ENCODE results near the gene NACC2.
A peak's percentile ranks its signal among the peaks of the same experiment; 100 is the strongest.

The NACC2 gene

DNA sequence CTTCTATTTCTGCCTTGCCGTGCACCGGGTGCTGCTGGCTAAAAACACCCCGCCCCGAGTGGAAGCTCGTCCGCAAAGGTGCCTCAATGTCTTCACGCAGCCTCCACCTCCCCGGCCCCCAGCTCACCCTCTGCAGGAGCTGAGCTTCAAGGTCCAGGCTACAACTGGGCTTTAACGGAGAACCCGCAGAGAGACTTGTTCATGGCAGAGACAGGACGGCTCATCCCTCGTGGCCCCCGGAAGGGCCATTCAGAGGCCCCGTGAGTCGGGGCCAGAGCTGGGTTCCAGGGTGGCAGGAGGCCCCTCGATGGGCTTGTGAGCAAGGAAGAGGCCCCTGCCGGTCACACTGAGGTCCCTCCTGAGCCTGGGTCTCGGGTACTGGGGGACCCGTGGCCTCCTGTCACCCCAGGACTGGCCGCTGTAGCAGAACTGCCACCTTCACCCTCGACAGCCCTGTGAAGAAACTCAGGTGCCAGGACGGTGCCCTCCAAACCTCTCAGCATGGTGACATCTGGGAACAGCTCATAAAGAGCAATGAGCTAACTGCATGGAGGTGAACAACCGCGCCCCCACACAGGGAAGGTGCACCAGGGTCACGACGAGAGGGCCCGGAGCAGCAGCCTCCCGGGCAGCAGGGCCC is 75.9 kb downstream of the NACC2 start:
- peak overlapping the region; percentile 89 for H3K14ac ChIP-seq (ENCODE audit: low read length)
- H2BK12ac ChIP-seq (ENCODE audit: low read length): no peak overlapping the region
- no peak overlapping the region for H4K91ac ChIP-seq (ENCODE audit: low read depth, low read length, poor library complexity)

DNA sequence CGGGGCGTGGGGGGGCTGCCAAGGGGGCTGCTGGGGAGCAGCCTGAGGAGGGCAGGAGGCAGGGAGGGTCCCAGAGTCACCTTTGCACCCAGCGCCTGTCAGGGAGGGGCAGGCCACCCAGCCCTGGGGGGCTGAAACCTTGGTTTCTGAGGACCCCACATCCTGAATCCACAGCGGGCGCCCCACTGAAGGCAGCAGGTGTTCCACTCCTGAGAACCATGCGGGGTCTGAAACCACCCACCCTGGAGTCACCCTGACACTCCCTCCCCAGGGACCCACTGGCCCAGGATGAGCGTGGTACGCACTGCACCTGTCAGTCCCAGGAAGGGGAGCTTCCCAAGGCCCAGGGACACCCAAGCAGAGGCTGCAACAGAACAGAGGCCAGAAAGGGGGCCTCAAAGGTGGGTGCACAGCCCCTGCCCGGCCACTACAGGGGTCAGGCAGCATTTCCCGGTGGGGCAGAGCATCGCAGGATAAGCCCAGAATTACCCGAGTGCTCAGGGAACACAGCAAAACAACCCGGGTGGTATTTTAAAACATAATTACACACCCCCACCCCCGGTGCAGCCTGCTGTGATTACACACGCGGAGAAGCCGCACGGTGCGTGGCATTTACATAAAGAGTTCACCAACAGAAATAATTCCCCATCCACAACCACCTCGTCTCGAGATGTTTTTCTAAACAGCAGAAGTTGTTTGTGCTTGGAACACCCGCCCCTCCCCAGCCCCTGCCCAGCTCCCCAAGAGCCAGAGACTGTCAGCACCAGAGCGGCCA is 76.6 kb downstream of the NACC2 start:
- Histone ChIP-seq H3K27ac (replicated peaks; ENCODE audit: low read length) (no peak overlapping the region), H3K4ac (ENCODE audit: low read length) (no peak overlapping the region), H4K91ac (ENCODE audit: low read depth, low read length, poor library complexity) (no peak overlapping the region), H3K27me3 (ENCODE audit: control insufficient read depth in 3 of 3, insufficient read depth in 3 of 3, low read depth in 1 of 3, low read length in 3 of 3) (no peaks in the 10 kb centered on the region), H3K4me3 (ENCODE audit: low read length in 2 of 2) (no peak overlapping the region), H3K18ac (ENCODE audit: low read length) (peak overlapping the region; percentile 83), H3K23ac (ENCODE audit: low read depth, low read length, poor library complexity) (peak overlapping the region; percentile 80), H2AK5ac (ENCODE audit: low read depth, low read length) (peak overlapping the region; percentile 95), H3K9me3 (replicated peaks in 1 of 2; ENCODE audit: control insufficient read depth in 2 of 2, insufficient read depth in 1 of 2, low read depth in 1 of 2, low read length in 2 of 2) (peaks cover 4 to 7% of the 10 kb centered on the region in 2 donors), H3K4me1 (ENCODE audit: control insufficient read depth in 2 of 2, insufficient read depth in 1 of 2, low read depth in 1 of 2, low read length in 2 of 2) (peaks cover 5 to 16% of the 10 kb centered on the region in 2 donors), H3K14ac (ENCODE audit: low read length) (peak overlapping the region; percentile 56), H3K9ac (ENCODE audit: low read depth, low read length, poor library complexity) (no peak overlapping the region), H2AFZ (ENCODE audit: low read length) (no peak overlapping the region), H2BK12ac (ENCODE audit: low read length) (no peak overlapping the region), H3K36me3 (replicated peaks in 1 of 2; ENCODE audit: control insufficient read depth in 2 of 2, insufficient read depth in 2 of 2, low read length in 2 of 2) (no peaks in the 10 kb centered on the region), H3K79me1 (ENCODE audit: low read depth, low read length) (peaks cover 13% of the 10 kb centered on the region), H3K4me2 (ENCODE audit: insufficient read depth, low read length, poor library complexity, severe bottlenecking) (no peak overlapping the region), H2BK120ac (ENCODE audit: low read depth, low read length) (no peak overlapping the region), H2BK15ac (ENCODE audit: low read length) (peak overlapping the region; percentile 54), H4K8ac (ENCODE audit: low read depth, low read length) (no peak overlapping the region), H2BK5ac (ENCODE audit: low read length) (no peak overlapping the region)
- no CpG with 5 or more reads among the region's 23 CpGs for WGBS, 2 donors (ENCODE audit: extremely low coverage in 2 of 2, insufficient read length in 2 of 2, insufficient replicate concordance in 1 of 2)
- DNase-seq (ENCODE audit: low spot score): no peak

More for the DNA sequence above, 75.9 kb downstream of the NACC2 start:
- no peak for DNase-seq (ENCODE audit: low spot score)
- H3K23ac ChIP-seq (ENCODE audit: low read depth, low read length, poor library complexity): no peak overlapping the region
- no peak overlapping the region for H3K4me3 ChIP-seq (ENCODE audit: low read length in 2 of 2)
- H2AK5ac ChIP-seq (ENCODE audit: low read depth, low read length): peak overlapping the region; percentile 90
- H3K9ac ChIP-seq (ENCODE audit: low read depth, low read length, poor library complexity): no peak overlapping the region
- no peak overlapping the region for H2AFZ ChIP-seq (ENCODE audit: low read length)
- H3K4me2 ChIP-seq (ENCODE audit: insufficient read depth, low read length, poor library complexity, severe bottlenecking): no peak overlapping the region
- peaks cover 5 to 16% of the 10 kb centered on the region in 2 donors for H3K4me1 ChIP-seq (ENCODE audit: control insufficient read depth in 2 of 2, insufficient read depth in 1 of 2, low read depth in 1 of 2, low read length in 2 of 2)
- no peak overlapping the region for H3K27ac ChIP-seq (replicated peaks; ENCODE audit: low read length)
- H2BK120ac ChIP-seq (ENCODE audit: low read depth, low read length): no peak overlapping the region
- H2BK15ac ChIP-seq (ENCODE audit: low read length): no peak overlapping the region
- no peaks in the 10 kb centered on the region for H3K27me3 ChIP-seq (ENCODE audit: control insufficient read depth in 3 of 3, insufficient read depth in 3 of 3, low read depth in 1 of 3, low read length in 3 of 3)
- no peaks in the 10 kb centered on the region for H3K36me3 ChIP-seq (replicated peaks in 1 of 2; ENCODE audit: control insufficient read depth in 2 of 2, insufficient read depth in 2 of 2, low read length in 2 of 2)
- H3K4ac ChIP-seq (ENCODE audit: low read length): no peak overlapping the region
- H2BK5ac ChIP-seq (ENCODE audit: low read length): no peak overlapping the region
- WGBS, 2 donors (ENCODE audit: extremely low coverage in 2 of 2, insufficient read length in 2 of 2, insufficient replicate concordance in 1 of 2): no CpG with 5 or more reads among the region's 28 CpGs
- H4K8ac ChIP-seq (ENCODE audit: low read depth, low read length): no peak overlapping the region
- H3K79me1 ChIP-seq (ENCODE audit: low read depth, low read length): peaks cover 13% of the 10 kb centered on the region
- H3K9me3 ChIP-seq (replicated peaks in 1 of 2; ENCODE audit: control insufficient read depth in 2 of 2, insufficient read depth in 1 of 2, low read depth in 1 of 2, low read length in 2 of 2): peaks cover 5 to 7% of the 10 kb centered on the region in 2 donors
- peak overlapping the region; percentile 52 for H3K18ac ChIP-seq (ENCODE audit: low read length)

DNA sequence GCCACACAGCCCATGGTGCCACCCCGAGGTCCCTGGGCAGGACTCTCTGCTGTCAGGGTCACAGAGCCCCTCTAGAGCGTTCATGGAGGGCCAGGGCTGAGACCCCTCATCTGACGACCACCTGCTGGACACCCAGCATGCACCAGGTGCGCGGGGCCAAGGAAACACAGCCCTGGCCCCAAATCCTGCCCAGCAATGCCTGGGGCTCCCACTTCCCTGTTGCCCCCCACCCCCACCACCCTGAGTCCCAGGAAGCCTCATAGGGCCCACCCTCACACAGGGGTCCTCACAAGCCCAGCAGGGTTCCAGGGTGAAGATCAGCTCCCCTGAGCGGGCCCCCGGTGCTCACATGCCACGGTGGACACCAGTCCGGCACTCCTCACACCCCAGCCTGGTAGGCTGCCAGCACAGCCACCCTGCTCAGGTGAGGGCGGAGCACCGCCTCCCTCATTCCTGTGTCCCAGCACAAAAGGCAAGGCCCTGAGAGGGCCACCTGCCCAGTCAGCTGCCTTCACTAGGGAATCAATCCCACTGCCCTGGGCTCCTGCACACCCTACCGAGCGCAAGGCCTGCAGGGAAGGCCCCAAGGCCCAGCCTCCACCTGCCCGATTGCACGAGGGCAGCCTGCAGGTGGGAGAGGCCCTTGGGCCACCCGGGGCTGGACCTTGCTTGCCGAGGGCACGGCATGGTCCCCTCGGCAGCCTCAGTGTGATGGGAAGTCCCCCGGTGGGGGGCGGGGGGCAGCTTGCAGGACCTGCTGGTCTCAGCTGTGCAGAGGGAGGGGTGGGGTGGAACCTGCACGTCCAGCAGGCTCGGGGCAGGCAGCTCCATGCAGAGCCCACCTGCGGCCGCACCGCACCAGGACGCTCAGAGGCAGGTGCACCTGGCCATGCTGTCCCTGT is 77.5 kb downstream of the NACC2 start:
- DNase-seq (ENCODE audit: low spot score): no peak

More for the DNA sequence above, 77.5 kb downstream of the NACC2 start:
- H3K9ac ChIP-seq (ENCODE audit: low read depth, low read length, poor library complexity): no peak overlapping the region
- H2BK120ac ChIP-seq (ENCODE audit: low read depth, low read length): no peak overlapping the region
- no peaks in the 10 kb centered on the region for H3K27me3 ChIP-seq (ENCODE audit: control insufficient read depth in 3 of 3, insufficient read depth in 3 of 3, low read depth in 1 of 3, low read length in 3 of 3)
- no peak overlapping the region for H3K4me3 ChIP-seq (ENCODE audit: low read length in 2 of 2)
- peaks cover 0 to 4% of the 10 kb centered on the region in 2 donors for H3K36me3 ChIP-seq (replicated peaks in 1 of 2; ENCODE audit: control insufficient read depth in 2 of 2, insufficient read depth in 2 of 2, low read length in 2 of 2)
- peak overlapping the region; percentile 85 for H3K18ac ChIP-seq (ENCODE audit: low read length)
- peak overlapping the region; percentile 49 for H2BK15ac ChIP-seq (ENCODE audit: low read length)
- no peak overlapping the region for H4K8ac ChIP-seq (ENCODE audit: low read depth, low read length)
- H3K23ac ChIP-seq (ENCODE audit: low read depth, low read length, poor library complexity): peak overlapping the region; percentile 85
- H3K9me3 ChIP-seq (replicated peaks in 1 of 2; ENCODE audit: control insufficient read depth in 2 of 2, insufficient read depth in 1 of 2, low read depth in 1 of 2, low read length in 2 of 2): peaks cover 4 to 7% of the 10 kb centered on the region in 2 donors
- peak overlapping the region; percentile 95 for H2AK5ac ChIP-seq (ENCODE audit: low read depth, low read length)
- H3K4me1 ChIP-seq (ENCODE audit: control insufficient read depth in 2 of 2, insufficient read depth in 1 of 2, low read depth in 1 of 2, low read length in 2 of 2): peaks cover 5 to 16% of the 10 kb centered on the region in 2 donors
- no peak overlapping the region for H2AFZ ChIP-seq (ENCODE audit: low read length)
- H3K79me1 ChIP-seq (ENCODE audit: low read depth, low read length): peaks cover 13% of the 10 kb centered on the region
- peak overlapping the region; percentile 82 for H3K14ac ChIP-seq (ENCODE audit: low read length)
- peak overlapping the region; percentile 82 for H2BK5ac ChIP-seq (ENCODE audit: low read length)
- H3K4me2 ChIP-seq (ENCODE audit: insufficient read depth, low read length, poor library complexity, severe bottlenecking): no peak overlapping the region
- no peak overlapping the region for H3K27ac ChIP-seq (replicated peaks; ENCODE audit: low read length)
- no CpG with 5 or more reads among the region's 27 CpGs for WGBS, 2 donors (ENCODE audit: extremely low coverage in 2 of 2, insufficient read length in 2 of 2, insufficient replicate concordance in 1 of 2)
- H3K4ac ChIP-seq (ENCODE audit: low read length): peak overlapping the region; percentile 37
- no peak overlapping the region for H2BK12ac ChIP-seq (ENCODE audit: low read length)
- H4K91ac ChIP-seq (ENCODE audit: low read depth, low read length, poor library complexity): no peak overlapping the region

Data from neuronal stem cell (in vitro differentiated cells).